Measurements from ENCODE around the gene SIMC1.
"Not testable (repeated sequence)": the region's sequence is repeated elsewhere in the genome, so short reads cannot be mapped to it uniquely, and the experiment has no call there.

SIMC1 gene

DNA sequence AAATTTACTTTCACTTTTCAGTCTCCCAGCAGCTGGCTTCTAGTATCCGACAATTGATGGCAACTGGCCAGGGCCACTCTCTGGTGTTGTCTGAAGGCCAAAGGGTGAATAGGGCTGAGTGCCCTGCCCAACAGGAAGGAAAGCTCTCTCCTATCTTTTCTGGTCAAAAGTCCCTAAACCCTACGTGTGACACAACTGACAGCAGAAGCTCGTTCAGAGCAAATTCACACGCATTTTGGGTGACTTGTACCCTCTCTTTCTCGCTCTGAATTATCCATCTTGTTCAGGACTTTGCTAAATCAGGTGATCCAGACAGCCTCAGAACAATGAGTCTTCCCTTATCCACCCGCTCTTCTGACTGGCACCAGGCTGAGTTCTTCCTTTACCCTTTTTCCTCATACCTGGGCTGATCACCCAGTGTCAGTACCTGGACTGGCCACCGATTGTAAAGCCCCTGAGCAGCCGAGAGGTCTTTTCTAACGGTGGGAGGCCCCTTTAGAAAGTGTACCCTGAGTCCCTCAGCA is 21.8 kb upstream of the SIMC1 start:
- DNase-seq: peak; percentile 30

DNA sequence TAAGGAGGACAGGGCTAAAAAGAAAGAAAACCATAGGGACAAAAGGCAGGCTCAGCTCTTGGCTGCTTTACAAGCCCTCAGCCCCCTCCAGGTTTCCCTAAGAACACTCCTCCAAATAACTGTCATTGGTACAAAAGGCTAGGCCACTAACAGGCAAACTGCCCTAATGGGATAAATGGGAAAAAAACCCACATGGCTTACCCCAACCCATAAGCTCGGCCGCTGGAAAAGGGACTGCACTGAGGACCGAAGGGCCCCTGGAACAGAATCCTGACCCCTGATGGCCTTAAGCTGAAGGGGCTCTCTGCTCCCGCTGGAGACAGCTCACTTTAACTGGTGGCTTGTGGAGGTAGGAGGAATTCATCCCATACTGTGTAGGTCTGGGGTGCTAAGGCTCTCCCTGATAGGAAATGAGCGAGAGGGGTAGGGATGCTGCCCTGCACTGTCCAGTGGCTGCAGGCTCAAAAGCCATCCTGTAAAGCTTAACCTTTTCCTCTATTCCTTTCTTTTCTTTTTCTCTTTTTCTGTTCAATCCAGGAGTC is 21.0 kb upstream of the SIMC1 start:
- DNase-seq: not testable (repeated sequence)

DNA sequence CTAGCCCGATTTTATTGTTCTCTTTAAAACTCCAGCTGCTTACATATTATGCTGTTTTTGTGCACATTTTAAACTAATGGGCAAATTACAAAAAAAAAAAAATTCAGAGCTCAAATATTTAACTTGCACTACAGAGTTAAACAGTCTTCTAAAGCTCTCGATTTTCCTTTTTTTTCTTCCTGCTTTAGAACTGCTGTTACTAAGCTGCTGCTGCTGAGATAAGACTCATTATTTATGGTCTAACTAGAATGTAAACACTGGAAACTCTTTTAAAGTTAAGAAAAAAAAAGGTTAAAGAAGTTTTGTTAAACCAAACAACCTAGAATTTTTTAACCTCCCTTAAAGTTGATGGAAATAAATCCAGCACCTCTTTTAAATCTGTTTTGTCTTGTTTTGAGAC is 20.5 kb upstream of the SIMC1 start:
- peak; percentile 21 for DNase-seq

DNA sequence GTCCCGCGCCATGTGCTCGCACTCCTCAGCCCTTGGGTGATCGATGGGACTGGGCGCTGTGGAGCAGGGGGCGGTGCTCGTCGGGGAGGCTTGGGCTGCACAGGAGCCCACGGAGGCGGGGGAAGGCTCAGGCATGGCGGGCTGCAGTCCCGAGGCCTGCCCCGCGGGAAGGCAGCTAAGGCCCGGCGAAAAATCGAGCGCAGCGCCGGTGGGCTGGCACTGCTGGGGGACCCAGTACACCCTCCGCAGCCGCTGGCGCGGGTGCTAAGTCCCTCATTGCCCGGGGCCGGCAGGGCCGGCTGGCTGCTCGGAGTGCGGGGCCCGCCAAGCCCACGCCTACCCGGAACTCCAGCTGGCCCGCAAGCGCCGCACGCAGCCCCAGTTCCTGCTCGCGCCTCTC is 16.2 kb upstream of the SIMC1 start:
- DNase-seq: not testable (repeated sequence)

DNA sequence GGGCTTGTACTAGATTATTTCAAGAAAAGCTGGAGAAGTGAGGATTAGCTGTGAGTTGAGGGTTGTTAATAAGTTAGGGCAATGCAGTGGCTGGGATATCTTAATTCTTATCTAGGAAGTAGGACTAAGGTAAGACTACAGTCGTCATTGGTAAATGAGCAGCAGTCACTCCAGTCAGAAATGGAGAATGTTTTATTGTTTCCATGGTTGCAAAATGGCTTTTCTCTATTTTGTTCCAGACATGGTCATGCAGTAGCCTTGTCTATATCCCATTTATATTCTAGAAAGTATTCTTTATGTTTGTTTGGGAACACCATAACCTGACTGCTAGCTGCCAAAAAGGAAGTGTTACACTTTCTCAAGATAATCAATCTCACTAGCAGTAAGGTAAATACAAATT is 9.9 kb upstream of the SIMC1 start:
- DNase-seq: not testable (repeated sequence)

DNA sequence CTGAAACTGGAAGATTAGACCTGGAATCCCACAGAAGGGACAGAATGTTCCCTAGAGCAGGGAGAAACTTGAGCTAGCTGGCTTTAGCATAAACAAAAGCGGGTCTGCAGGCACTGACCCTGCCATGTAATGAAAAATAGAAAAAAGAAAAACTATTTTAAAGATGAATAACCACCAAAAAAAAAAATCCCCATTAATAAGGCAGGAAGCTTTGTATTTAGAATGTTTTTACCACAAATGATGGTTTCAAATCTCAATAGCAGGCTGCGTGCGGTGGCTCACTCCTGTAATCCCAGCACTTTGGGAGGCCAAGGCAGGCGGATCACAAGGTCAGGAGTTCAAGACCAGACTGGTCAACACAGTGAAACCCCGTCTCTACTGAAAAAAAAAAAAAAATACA is 5.0 kb upstream of the SIMC1 start:
- not testable (repeated sequence) for DNase-seq

DNA sequence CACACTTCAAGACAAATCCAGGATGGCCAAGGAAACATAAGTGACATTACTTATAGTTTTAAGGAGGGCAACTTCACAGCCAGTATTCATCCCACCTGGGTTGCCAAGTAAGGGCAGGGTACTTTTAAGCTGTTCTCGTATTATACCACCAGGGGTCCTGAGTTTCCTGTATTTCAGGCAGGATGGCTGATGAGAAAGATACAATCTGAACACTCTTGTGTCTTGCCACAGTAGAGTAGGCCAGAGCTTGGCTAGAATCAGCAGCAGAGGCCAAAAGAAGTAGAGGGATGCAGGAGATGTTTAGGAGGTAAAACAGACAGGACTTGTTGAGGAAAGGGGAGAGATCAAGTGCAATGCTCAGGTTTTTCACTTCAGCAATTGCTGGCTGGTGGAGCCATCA is 3.1 kb upstream of the SIMC1 start:
- DNase-seq: peak; percentile 84

DNA sequence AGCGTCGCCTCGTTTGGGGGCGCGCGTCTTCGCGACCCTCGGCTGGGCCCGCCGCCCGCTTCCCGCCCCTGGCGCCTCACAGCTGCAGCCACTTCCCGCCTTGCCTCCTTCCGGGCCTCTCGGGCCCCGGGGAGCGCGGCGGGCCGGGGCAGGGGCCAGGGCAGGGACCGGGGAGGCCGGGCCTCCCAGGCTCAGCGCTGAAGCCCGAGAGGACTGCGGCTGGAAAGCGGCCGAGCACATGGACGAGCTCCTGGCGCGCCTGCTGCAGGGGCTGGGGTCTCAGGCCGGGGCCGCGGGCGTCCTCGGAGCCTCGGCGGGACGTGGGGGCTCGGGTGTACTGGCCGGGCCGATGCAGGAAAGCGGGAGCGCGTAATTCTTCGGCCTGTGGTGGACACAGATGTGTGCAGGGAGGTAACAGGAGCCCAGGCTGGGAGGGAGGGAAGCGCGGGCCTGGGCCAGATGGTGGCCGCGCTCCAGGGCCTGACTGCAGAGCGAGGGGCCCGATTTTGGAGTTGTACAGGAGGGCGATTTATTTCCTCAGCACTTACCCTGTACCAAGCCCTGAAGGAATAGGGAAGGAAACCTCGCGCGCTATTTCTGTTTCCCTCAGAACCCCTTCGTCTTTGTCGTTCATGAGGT is 540 bp downstream of the SIMC1 start:
- not testable (repeated sequence) for DNase-seq

DNA sequence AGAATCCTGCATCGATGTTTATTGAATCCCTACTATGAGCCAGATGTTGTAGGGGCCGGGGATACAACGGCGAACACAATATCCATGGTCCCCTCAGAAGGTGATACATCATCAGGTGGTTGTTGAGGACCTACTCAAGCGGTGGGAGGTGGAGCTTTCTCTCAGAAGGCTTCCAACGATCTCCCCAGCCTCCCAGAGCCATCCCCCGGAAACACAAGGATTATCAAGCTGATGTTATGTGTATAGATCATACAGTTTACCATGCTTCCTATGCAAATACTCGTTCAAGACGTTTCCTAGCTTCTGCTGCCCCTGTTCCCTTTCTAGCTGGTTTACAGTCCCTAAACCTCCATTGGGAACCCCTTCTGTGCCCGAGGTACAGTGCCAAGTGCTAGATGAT is 1.1 kb downstream of the SIMC1 start:
- not testable (repeated sequence) for DNase-seq

DNA sequence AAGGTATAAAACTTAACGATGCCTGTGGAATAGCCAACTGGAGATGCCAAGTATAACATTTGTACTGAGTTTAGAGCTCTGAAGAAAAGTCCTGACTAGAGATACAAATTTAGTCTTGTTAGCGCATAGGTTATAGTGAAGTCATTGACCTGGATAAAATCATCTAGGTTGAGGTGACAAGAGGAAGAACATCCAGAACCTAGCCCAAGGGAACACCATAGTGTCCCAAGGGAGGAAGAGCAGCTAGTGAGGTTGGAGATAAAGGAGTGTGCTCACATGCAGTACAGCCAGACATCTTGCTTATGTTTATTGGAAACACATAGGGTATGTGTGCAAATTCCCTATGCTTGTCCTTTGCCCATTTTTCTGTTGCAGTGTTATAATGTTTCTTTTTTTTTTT is 6.1 kb downstream of the SIMC1 start:
- DNase-seq: not testable (repeated sequence)

DNA sequence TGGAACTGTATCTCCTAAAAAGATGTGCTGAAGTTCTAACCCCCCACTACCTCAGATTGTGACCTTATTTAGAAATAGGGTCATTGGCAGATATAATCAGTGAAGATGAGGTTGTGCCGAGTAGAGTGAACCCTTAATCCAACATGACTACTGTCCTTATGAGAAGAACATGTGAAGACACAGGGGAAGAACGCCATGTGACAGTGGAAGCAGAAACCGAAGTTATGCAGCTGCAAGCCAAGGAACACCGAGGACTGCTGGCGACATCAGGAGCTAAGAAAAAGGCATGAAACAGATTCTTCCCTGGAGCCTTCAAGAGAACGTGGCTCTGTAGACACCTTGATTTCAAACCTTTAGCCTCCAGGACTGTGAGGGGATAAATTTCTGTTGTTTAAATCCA is 6.8 kb downstream of the SIMC1 start:
- DNase-seq: not testable (repeated sequence)

DNA sequence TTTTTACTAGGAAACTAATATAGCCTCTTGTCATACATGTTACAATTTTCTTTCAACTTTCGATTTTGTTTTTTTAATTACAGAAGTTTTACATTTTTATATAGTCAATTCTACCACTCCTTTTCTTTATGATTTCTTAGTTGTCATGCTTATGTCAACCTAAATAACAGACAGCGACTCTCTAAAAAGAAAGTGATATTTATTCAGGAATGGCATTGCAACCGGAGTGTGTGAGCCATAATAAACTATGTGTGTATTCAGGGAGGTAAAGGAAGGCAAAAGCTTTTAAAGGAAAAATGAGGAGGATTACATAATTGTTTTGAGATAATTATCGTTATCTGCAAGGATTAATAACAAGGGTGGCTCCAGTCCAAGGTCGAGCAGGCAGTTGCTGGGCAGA is 7.3 kb downstream of the SIMC1 start:
- not testable (repeated sequence) for DNase-seq

DNA sequence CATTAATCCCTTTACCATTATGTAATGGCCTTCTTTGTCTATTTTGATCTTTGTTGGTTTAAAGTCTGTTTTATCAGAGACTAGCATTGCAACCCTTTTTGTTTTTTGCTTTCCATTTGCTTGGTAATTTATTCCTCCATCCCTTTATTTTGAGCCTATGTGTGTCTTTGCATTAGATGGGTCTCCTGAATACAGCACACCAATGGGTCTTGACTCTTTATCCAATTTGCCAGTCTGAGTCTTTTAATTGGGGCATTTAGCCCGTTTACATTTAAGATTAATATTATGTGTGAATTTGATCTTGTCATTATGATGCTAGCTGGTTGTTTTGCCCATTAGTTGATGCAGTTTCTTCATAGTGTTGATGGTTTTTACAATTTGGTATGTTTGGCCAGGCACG is 12.5 kb downstream of the SIMC1 start:
- DNase-seq: not testable (repeated sequence)

DNA sequence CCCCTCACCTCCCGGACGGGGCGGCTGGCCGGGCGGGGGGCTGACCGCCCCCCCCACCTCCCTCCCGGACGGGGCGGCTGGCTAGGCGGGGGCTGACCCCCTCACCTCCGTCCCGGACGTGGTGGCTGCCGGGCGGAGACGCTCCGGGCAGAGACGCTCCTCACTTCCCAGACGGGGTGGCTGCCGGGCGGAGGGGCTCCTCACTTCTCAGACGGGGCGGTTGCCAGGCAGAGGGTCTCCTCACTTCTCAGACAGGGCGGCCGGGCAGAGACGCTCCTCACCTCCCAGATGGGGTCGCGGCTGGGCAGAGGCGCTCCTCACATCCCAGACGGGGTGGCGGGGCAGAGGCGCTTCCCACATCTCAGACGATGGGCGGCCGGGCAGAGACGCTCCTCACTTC is 13.9 kb downstream of the SIMC1 start:
- not testable (repeated sequence) for DNase-seq

DNA sequence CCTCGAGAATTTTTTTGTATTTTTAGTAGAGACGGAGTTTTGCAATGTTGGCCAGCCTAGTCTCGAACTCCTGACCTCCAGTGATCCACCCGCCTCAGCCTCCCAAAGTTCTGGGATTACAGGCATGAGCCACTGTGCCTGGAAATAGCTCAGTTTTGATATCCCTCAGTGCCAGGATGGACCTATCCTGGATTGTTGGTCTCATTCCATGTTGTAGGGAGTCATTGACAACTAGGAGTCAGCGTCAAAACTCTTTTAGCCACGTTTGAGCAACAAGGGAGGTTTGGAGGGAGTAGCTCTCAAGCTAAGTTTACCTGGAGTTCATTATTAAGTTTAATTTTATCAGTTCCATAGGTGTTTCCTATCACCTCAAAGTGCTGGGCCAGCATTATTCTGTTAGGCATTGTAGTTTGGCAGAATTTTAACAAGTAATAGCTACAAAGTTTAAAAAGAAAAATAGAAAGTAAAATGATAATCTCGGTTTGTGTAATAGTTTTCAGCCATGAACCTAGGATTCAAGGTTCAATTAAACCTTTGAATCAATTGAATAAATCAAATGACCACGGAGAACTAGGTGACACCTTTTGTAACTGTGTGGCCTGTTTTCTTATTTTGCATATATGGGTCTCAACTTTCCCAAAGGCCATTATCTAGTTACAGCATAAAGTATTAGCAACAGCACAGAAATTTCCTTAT is 15.3 kb downstream of the SIMC1 start:
- DNase-seq: not testable (repeated sequence)

DNA sequence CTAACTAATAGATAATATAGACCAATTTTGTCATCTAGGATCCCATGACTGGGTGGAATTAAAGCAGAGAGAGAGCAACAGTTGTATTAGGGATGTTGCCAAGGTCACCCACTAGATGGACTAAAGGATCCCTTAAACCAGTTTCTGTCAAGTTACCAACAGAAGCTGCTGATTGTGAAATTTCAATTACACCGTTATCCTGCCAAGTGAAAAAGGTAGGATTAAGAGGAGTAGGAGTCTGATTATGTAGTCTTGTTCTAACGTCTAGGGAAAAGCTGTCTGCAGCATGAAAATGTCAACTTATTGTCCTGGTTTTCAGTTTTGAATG is 15.8 kb downstream of the SIMC1 start:
- not testable (repeated sequence) for DNase-seq

DNA sequence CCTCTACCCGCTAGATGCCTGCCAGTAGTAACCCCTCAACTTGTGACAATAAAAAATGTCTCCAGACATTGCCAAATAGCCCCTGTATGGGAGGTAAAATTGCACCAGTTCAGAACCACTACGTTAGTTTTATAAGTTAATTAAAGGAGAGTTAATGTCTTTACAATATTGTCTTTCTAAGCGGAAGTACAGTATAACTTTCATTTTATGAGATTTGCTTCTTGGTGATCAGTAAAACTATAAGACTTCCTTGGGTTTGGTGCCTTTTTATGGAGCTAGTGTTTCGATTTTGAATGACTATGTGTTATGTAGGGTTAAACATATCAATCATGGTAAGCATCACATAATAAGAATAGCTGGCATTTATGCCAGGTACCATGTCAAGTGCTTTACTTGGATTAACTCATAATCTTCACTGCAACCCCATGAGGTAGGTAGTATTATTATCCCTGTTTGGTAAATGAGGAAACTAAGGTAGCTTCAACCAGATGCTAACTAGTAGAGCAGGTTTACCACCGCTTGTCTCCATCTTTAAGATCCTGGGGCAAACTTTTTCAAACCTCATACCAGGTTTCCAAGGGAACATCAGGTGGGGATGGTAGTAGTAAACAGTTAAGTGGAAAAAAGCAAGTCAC is 19.8 kb downstream of the SIMC1 start:
- not testable (repeated sequence) for DNase-seq

DNA sequence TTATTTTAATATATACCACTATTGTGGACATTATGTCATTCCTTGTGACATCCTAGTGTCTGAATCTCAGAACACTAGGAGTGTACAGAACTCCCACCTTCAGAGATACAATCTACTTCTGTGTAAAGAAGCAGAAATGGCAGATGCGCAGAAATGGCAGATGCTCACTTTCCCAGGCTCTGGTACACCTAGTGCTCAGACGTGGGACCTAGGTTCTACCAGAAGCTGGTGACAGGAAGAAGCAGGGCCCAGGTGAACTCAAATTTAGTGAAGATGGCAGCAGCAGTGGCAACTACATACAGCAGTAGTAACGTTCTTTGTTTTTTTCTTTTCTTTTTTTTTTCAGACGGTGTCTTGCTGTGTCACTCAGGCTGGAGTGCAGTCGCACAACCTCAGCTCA is 22.5 kb downstream of the SIMC1 start:
- not testable (repeated sequence) for DNase-seq

DNA sequence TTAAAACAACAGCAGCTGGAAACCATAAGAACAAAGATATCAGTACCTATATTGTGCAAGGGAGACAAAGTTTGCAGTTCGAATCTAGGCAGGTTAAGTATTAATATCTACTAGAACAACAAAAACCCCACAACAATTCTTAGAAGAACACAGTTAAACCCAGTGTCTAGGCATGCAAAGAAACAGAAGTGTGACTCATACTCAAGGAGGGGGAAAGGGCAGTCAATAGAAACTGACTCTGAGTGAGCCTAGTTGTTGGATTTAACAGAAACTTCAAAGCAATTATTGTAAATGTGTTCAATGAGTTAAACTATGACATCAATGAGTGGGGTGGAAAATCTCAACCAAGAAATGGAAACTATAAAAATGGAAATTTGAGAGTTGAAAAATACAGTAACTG is 28.2 kb downstream of the SIMC1 start:
- DNase-seq: not testable (repeated sequence)

DNA sequence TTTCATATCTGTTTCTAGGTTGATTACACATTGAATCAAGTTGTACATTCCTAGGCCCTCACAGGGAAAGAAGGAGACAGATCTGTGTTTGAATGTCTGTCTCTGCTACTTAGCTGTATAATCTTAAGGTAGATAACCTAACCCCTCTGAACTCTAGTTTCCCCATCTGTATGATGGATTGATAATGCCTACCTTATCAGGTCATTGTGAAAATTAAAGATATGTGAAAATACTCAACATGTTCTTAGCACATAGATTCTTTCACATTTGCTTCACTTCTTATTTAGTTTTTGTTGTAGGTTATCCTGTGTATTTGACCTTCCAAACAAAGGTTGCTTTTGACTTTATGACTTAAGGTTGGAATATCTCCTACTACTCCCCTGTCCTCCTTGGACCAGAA is 50.8 kb downstream of the SIMC1 start:
- not testable (repeated sequence) for DNase-seq

DNA sequence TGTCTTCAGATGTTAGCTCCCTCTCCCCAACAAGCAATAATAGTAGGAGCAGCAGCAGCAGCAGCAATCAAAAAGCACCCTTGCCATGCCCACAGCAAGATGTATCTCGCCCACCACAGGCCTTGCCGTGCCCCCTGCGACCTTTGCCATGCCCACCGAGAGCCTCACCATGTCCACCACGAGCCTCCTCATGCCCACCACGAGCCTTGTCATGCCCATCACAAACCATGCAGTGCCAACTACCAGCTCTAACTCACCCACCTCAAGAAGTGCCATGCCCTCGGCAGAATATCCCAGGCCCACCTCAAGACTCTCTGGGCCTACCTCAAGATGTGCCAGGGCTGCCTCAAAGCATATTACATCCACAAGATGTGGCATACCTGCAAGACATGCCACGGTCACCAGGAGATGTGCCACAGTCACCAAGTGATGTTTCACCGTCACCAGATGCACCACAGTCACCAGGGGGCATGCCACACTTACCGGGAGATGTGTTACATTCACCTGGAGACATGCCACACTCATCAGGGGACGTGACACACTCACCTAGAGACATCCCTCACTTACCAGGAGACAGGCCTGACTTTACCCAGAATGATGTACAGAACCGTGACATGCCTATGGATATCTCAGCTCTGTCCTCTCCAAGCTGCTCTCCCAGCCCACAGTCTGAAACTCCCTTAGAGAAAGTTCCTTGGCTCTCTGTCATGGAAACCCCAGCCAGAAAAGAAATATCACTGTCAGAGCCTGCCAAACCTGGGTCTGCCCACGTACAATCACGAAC is 52.0 kb downstream of the SIMC1 start:
- not testable (repeated sequence) for DNase-seq

DNA sequence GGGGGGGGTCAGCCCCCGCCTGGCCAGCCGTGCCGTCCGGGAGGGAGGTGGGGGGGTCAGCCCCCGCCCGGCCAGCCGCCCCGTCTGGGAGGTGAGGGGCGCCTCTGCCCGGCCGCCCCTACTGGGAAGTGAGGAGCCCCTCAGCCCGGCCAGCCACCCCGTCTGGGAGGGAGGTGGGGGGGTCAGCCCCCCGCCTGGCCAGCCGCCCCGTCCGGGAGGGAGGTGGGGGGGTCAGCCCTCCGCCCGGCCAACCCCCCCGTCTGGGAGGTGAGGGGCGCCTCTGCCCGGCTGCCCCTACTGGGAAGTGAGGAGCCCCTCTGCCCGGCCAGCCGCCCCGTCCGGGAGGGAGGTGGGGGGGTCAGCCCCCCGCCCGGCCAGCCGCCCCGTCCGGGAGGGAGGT is 67.1 kb downstream of the SIMC1 start:
- not testable (repeated sequence) for DNase-seq

Data from hematopoietic multipotent progenitor cell treated with erythropoietin and hydrocortisone succinate and interleukin-3 and kit ligand, for 4 days (in vitro differentiated cells).